ENCODE results near the gene WNK3.
"Not testable (repeated sequence)": the region's sequence is repeated elsewhere in the genome, so short reads cannot be mapped to it uniquely, and the experiment has no call there.

The WNK3 gene

GRCh38 chrX:54357414-54358377 lies at the start of gene WNK3:
WNK3 (minus strand) TSS chrX:54358046.
- DNase-seq: no peak

GRCh38 chrX:54407266-54407665 lies 49.4 kb upstream of the WNK3 start:
- DNase-seq: no peak

- no peak for DNase-seq
Observed at GRCh38 chrX:54397113-54397512, 39.3 kb upstream of the WNK3 start.

DNA sequence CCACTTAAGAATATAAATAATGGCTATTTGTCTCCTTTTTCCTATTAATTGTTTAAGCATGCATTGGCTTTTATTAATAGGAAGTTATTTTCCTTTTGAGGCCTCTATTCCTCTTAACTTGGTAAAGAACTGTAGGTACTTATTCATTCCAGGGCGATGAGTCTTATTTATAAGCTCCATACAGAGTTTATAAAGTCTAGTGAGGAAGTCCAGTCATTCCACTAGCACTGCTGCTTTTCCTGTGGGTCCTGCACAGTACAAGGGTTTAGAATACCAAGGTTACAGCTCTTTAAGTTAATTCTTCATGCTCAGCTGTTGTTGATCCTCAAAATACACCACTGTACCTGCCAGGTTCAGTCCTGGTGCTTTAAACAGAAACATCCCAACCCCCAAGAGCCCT lies 28.5 kb upstream of the WNK3 start:
- no peak for DNase-seq

- DNase-seq: not testable (repeated sequence)
Observed at GRCh38 chrX:54384661-54385060, 26.8 kb upstream of the WNK3 start.

DNA sequence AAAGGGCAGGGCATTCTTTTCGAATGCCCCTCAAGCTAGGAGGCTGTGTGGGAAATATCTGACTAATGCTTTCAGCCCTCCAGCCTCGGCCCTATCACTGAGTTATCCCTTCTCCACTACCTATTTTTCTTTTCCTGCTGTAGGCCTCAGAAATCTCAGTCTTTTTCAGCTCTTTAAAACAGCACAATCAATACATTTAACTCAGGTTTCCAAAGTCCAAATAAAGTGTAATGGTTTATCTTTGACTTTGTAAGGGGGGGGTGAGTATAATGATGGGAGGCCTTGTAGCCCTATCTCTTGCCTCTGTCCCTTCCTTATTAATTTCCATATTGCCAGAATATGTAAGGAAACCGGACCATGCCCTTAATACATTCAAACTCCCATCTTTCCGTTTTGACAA lies 1.6 kb upstream of the WNK3 start:
- no peak for DNase-seq

- DNase-seq: no peak
Observed at GRCh38 chrX:54358424-54359211, 772 bp upstream of the WNK3 start.

GRCh38 chrX:54352677-54353076 lies 5.2 kb downstream of the WNK3 start:
- DNase-seq: no peak

DNA sequence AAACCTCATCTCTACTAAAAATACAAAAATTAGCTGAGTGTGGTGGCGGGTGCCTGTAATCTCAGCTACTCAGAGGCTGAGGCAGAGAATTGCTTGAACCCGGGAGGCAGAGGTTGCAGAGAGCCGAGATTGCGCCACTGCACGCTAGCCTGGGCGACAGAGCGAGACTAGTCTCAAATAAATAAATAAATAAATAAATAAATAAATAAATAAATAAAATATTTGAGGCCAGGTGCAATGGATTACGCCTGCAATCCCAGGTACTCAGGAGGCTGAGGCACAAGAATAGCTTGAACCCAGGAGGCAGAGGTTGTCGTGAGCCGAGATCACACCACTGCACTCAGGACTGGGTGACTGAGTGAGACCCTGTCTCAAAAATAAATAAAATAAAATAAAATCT lies 20.5 kb downstream of the WNK3 start:
- not testable (repeated sequence) for DNase-seq

DNA sequence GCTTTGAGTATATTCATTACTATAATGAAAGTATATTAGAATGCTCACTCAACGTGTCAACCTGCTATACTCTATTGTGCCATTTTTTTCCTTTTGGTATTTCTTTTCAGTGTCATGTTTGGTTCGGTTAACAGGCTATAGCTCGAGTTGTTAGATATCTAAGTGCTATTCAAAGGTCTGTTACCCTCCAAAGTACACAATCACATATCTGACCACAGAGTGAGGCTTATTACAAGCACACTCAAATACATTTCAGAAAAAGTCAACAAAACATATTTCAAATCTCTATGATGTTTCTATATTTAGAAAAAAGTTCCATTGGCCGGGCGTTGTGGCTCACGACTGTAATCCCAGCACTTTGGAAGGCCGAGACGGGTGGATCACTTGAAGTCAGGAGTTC lies 32.8 kb downstream of the WNK3 start:
- DNase-seq: no peak

GRCh38 chrX:54320067-54320466 lies 37.8 kb downstream of the WNK3 start:
- DNase-seq: no peak

DNA sequence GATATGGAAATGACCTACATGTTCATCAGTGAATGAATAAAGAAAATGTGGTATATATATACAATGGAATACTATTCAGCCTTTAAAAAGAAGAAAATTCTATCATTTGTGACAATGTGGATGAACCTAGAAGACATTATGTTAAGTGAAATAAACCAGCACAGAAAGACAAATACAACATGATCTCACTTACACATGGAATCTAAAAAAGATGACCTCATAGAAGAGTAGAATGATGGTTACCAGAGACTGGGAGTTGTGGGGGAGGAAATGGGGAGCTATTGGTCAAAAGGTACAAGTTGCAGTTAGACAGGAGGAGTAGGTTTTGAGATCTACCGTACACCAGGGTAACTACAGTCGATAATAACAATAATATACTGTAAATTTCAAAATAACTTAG lies 51.5 kb downstream of the WNK3 start:
- no peak for DNase-seq

GRCh38 chrX:54301516-54301915 lies 56.3 kb downstream of the WNK3 start:
- no peak for DNase-seq

- DNase-seq: no peak
Observed at GRCh38 chrX:54294306-54294705, 63.5 kb downstream of the WNK3 start.

GRCh38 chrX:54292755-54293154 lies 65.1 kb downstream of the WNK3 start:
- DNase-seq: no peak

DNA sequence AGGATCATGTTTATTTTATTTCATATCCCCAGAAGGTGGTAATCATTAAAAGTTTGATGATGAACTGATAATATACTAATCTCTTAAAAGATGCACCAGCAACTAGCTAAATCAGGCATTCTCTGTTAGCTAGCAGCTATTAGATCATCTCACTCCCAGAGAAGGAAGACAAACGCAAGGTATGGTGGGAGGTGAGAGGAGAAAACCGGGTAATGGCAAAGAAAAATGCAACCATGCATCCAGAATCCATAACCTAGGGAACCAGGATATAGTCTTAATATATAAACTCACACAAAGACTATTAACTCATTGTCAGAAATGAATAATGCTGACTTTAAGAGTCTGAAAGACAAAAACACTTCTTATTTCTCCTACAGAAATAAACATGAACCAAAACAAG lies 66.1 kb downstream of the WNK3 start:
- no peak for DNase-seq

DNA sequence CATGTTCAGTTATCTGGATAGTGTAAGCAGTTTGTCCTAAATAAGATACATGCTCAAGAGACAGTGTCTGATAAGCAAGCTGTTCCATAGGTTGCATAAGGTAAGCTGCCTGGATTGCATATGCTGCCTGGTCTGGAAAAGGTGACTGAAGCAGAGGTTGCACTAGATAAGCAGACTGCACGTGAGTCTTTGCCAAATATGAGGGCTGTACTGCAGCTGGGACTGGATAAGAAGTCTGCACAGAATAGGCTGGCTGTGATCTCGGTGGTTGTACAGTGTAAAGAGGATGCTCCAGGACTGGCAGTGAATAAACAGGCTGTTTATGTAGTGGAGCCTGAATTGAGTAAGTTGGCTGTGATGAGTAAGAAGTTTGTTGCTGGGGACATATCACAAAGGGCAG lies 68.9 kb downstream of the WNK3 start:
- no peak for DNase-seq

DNA sequence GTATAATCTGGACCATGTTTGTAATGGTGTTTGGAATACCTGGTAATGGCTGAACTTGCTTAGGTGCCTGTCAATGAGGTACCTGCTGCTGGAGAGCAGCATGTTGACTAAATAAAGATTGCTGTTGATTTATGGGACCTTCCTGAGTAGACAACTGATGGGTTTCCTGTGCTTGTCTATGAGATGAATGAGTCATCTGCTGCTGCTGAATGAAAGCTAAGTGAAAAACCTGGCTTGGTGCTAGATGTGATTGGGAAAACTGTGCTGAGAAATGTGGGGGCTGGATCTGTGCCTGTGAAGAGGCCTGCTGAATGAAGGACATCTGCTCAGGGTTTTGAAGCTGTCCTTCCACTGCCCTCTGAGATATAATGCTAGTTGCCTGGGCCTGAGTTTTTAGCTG lies 69.6 kb downstream of the WNK3 start:
- no peak for DNase-seq

DNA sequence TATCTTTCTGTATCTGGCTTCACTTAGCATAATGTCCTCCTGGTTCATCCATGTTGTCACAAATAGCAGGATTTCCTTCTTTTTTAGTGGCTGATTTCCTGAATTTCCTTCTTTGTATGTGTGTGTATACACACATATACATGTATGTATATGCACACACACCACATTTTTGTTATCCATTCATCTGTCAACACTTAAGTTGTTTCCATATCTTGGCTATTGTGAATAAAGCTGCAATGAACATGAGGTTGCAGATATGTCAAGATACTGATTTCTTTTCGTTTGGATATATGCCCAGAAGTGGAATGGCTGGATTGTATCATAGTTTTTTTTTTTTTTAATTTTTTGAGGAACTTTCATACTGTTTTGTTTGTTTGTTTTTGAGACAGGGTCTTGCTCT lies 76.2 kb downstream of the WNK3 start:
- no peak for DNase-seq

DNA sequence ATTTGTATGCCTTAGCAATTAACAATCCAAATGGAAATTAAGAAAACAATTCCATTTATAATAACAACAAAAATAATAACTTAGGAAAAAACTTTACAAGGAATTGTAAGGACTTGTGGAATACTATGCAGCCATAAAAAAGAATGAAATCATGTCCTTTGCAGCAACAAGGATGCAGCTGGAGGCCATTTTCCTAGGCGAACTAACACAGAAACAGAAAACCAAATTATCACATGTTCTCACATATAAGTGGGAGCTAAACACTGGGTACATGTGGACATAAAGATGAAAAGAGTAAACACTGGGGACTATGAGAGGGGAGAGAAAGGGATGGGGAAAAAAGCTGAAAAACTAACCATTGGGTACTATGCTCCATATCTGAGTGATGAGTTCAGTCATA lies 77.4 kb downstream of the WNK3 start:
- DNase-seq: no peak

- DNase-seq: no peak
Observed at GRCh38 chrX:54271664-54272063, 86.2 kb downstream of the WNK3 start.

DNA sequence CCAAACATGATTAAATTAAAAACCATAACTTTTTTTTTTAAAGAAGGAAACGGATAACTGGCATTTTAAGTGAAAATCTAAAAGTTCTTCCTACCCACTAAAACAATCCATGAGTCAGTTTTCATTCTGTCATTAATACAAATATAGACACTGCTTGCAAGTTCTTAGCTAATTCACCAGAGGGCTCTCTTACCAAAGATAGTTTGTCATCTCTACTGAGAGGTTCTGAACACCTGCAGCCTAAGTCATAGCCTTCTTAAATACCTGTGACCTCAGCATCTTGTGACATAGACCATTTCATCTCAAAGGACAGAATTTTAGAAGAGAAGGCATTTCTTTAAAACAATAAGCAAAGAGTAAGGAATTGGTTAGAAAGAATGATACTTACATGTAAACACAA lies 109.5 kb downstream of the WNK3 start:
- no peak for DNase-seq

DNA sequence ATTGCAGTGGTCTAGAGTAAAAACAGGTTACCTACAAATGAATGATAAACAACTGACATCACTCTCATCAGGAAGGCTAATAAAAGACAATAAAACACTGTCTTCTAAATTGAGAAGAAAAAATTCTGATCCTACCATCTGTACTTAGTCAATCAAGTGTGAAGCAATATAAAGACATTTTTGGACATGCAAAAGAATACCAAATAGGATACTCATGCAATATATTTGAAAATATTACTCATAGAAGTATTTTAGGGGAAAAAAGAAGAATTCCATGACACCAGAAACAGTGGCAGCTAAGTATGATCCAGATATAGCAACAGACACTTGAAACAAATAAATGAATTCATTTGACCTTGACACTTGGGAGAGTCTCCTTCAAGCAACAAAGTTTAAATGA lies 111.0 kb downstream of the WNK3 start:
- no peak for DNase-seq

DNA sequence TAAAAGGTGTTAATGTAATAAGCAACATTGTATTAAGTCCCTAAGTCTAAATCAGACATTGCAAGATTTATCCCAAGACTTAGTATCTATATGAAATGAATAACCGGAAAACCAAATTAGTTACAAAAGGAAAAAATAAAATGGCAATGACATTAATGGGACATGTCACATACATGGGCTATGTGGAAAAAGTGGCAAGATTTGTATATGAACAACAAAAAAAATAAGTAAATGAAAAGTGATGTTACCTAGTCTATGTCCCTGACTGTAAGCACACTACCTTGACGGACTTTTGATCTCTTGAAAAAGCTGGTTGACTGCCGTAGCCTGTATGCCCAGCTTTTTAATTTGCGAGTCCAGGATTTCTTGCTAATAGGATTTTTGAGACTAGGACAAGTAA lies 119.3 kb downstream of the WNK3 start:
- DNase-seq: no peak
